Activated CD8-positive, alpha-beta memory T cell treated with anti-CD3 and anti-CD28 coated beads, Interleukin-2, amount 10 ng/mL, durations not matched to agents 7 days and 5 days (primary cell): ENCODE data around the gene FAM174C. TPM values are rescaled to one million over a fixed set of nuclear protein-coding genes. Genes with fewer than 3 reads are reported as not detected.

Source experiments
- ATAC-seq: fragments of 150-1000 bp; cut with Tn5 transposase; one replicate; pipeline ENCODE4 v1.10.0; 2021; ENCODE audit warnings: moderate library complexity
- CTCF ChIA-PET: fragments of 350-600 bp; sonication (Branson Sonifier 250); formaldehyde crosslinking; loops from one replicate; lab custom pipeline; 2021; ENCODE audit warnings: antibody characterized with exemption; lab: Charles Lee
- DNase-seq: peaks from one replicate; pipeline ENCODE4 v3.0.0-alpha.2; 2020
- H3K27ac Mint-ChIP-seq: one replicate; pipeline ENCODE4 v1.8.0; 2021; ENCODE audit warnings: mild to moderate bottlenecking, mixed read lengths
- H3K27me3 Mint-ChIP-seq: one replicate; pipeline ENCODE4 v1.8.0; 2021; ENCODE audit warnings: mixed read lengths
- H3K36me3 Mint-ChIP-seq: one replicate; pipeline ENCODE4 v1.8.0; 2021; ENCODE audit warnings: mild to moderate bottlenecking, mixed read lengths
- H3K4me1 Mint-ChIP-seq: one replicate; pipeline ENCODE4 v1.8.0; 2021; ENCODE audit warnings: mixed read lengths
- H3K4me3 Mint-ChIP-seq: one replicate; pipeline ENCODE4 v1.8.0; 2021; ENCODE audit warnings: mild to moderate bottlenecking, moderate library complexity, mixed read lengths
- H3K9me3 Mint-ChIP-seq: one replicate; pipeline ENCODE4 v1.8.0; 2022; ENCODE audit warnings: low read depth, mixed read lengths
- total RNA-seq, 2 experiments: library from RNA; stranded (reverse); gene quantifications; one replicate each; pipeline ENCODE4 v1.2.3, GENCODE V29; 2021

Gene FAM174C
- total RNA-seq, 2 experiments from 2014 or later = 54.7 to 60.3 TPM

GRCh38 chr19:1256646-1257474, 18.5 kb upstream of the FAM174C start:
- no peak for ATAC-seq
- no peak overlapping the region for H3K4me3 Mint-ChIP-seq

GRCh38 chr19:1257475-1258162, 17.7 kb upstream of the FAM174C start:
- H3K9me3 Mint-ChIP-seq = no peaks in the 10 kb centered on the region
- no peaks in the 10 kb centered on the region for H3K27me3 Mint-ChIP-seq
- DNase-seq (no peak), ATAC-seq (no peak)
- H3K36me3 Mint-ChIP-seq = peaks cover 25% of the 10 kb centered on the region
- CTCF ChIA-PET = interaction anchor here (0.8 to 17.8 kb wide), 4 partner anchors 9 to 15 kb away, joined by 3 to 723 read pairs (median 4); partner anchors contain the start of genes ATP5F1D and CBARP
- peaks cover 51% of the 10 kb centered on the region for H3K4me1 Mint-ChIP-seq
- H3K27ac Mint-ChIP-seq = peak overlapping the region; percentile 95
- peak overlapping the region; percentile 81 for H3K4me3 Mint-ChIP-seq

More at GRCh38 chr19:1256646-1257474, 18.5 kb upstream of the FAM174C start:
- CTCF ChIA-PET = interaction anchor here (0.8 to 17.8 kb wide), 3 partner anchors 9 to 14 kb away, joined by 5 to 723 read pairs (median 88); partner anchors contain the start of genes ATP5F1D, CBARP and CIRBP
- peaks cover 47% of the 10 kb centered on the region for H3K4me1 Mint-ChIP-seq
- peak overlapping the region; percentile 95 for H3K27ac Mint-ChIP-seq
- no peak for DNase-seq
- no peaks in the 10 kb centered on the region for H3K27me3 Mint-ChIP-seq
- H3K36me3 Mint-ChIP-seq = peaks cover 29% of the 10 kb centered on the region
- no peaks in the 10 kb centered on the region for H3K9me3 Mint-ChIP-seq

- no peaks in the 10 kb centered on the region for H3K9me3 Mint-ChIP-seq
- no peak for DNase-seq
- H3K4me1 Mint-ChIP-seq = peaks cover 55% of the 10 kb centered on the region
- CTCF ChIA-PET = interaction anchor here (1.1 to 17.8 kb wide), 3 partner anchors 8 to 16 kb away, joined by 3 to 723 read pairs (median 4); partner anchors contain the start of genes ATP5F1D and CBARP
- ATAC-seq = no peak
- H3K36me3 Mint-ChIP-seq = peaks cover 25% of the 10 kb centered on the region
- no peaks in the 10 kb centered on the region for H3K27me3 Mint-ChIP-seq
- H3K4me3 Mint-ChIP-seq = peak overlapping the region; percentile 81
- peak overlapping the region; percentile 95 for H3K27ac Mint-ChIP-seq
These were observed 17.2 kb upstream of the FAM174C start for GRCh38 chr19:1258163-1258492.

GRCh38 chr19:1258707-1259205, 16.6 kb upstream of the FAM174C start:
- CTCF ChIA-PET = interaction anchor here (0.9 to 17.8 kb wide), 5 partner anchors 8 to 16 kb away, joined by 3 to 723 read pairs (median 4); partner anchors contain the start of genes ATP5F1D, CBARP, CIRBP and FAM174C
- no peaks in the 10 kb centered on the region for H3K27me3 Mint-ChIP-seq
- no peaks in the 10 kb centered on the region for H3K9me3 Mint-ChIP-seq
- H3K36me3 Mint-ChIP-seq = peaks cover 22% of the 10 kb centered on the region
- ATAC-seq (peak; percentile 0), DNase-seq (no peak)
- peak overlapping the region; percentile 81 for H3K4me3 Mint-ChIP-seq
- peaks cover 54% of the 10 kb centered on the region for H3K4me1 Mint-ChIP-seq
- H3K27ac Mint-ChIP-seq = peak overlapping the region; percentile 95

GRCh38 chr19:1259206-1259875, 16.0 kb upstream of the FAM174C start:
- CTCF ChIA-PET = interaction anchor here (0.9 to 17.8 kb wide), 4 partner anchors 10 to 17 kb away, joined by 3 to 723 read pairs (median 4); partner anchors contain the start of genes ATP5F1D, CBARP, CIRBP and FAM174C
- Mint-ChIP-seq H3K4me1 (peaks cover 54% of the 10 kb centered on the region), H3K9me3 (no peaks in the 10 kb centered on the region), H3K4me3 (peak overlapping the region; percentile 81), H3K36me3 (peaks cover 19% of the 10 kb centered on the region), H3K27me3 (no peaks in the 10 kb centered on the region), H3K27ac (peak overlapping the region; percentile 95)
- DNase-seq = peak; percentile 90
- ATAC-seq = peak; percentile 48

GRCh38 chr19:1259876-1260748, 15.2 kb upstream of the FAM174C start:
- peak overlapping the region; percentile 96 for H3K4me3 Mint-ChIP-seq
- no peaks in the 10 kb centered on the region for H3K27me3 Mint-ChIP-seq
- peak; percentile 18 for ATAC-seq
- peaks cover 11% of the 10 kb centered on the region for H3K36me3 Mint-ChIP-seq
- CTCF ChIA-PET = interaction anchor here (0.6 to 17.8 kb wide), 5 partner anchors 9 to 163 kb away, joined by 3 to 723 read pairs (median 4); partner anchors contain the start of genes ATP5F1D, CBARP, CIRBP and FAM174C
- H3K9me3 Mint-ChIP-seq = no peaks in the 10 kb centered on the region
- peak overlapping the region; percentile 95 for H3K27ac Mint-ChIP-seq
- peaks cover 48% of the 10 kb centered on the region for H3K4me1 Mint-ChIP-seq
- peak; percentile 77 for DNase-seq

- peak; percentile 98 for DNase-seq
- CTCF ChIA-PET = interaction anchor here (0.6 to 17.8 kb wide), 4 partner anchors 8 to 164 kb away, joined by 3 to 723 read pairs (median 8); partner anchors contain the start of genes ATP5F1D and CBARP
- peak overlapping the region; percentile 96 for H3K4me3 Mint-ChIP-seq
- peaks cover 53% of the 10 kb centered on the region for H3K4me1 Mint-ChIP-seq
- H3K36me3 Mint-ChIP-seq = peaks cover 7% of the 10 kb centered on the region
- peak; percentile 78 for ATAC-seq
- H3K9me3 Mint-ChIP-seq = no peaks in the 10 kb centered on the region
- H3K27ac Mint-ChIP-seq = peak overlapping the region; percentile 98
- no peaks in the 10 kb centered on the region for H3K27me3 Mint-ChIP-seq
These were observed 14.4 kb upstream of the FAM174C start for GRCh38 chr19:1260749-1261537.

GRCh38 chr19:1261538-1261797, 13.9 kb upstream of the FAM174C start:
- Mint-ChIP-seq H3K27me3 (no peaks in the 10 kb centered on the region), H3K4me1 (peaks cover 53% of the 10 kb centered on the region), H3K4me3 (peak overlapping the region; percentile 96), H3K9me3 (no peaks in the 10 kb centered on the region), H3K27ac (peak overlapping the region; percentile 98), H3K36me3 (peaks cover 7% of the 10 kb centered on the region)
- CTCF ChIA-PET = interaction anchor here (0.8 to 17.8 kb wide), 5 partner anchors 8 to 19 kb away, joined by 3 to 723 read pairs (median 3); partner anchors contain the start of genes ATP5F1D, CBARP and FAM174C
- DNase-seq (no peak), ATAC-seq (no peak)

- no peak for ATAC-seq
- H3K4me1 Mint-ChIP-seq = peaks cover 53% of the 10 kb centered on the region
These were observed 13.3 kb upstream of the FAM174C start for GRCh38 chr19:1261798-1262622.

GRCh38 chr19:1262623-1263123, 12.7 kb upstream of the FAM174C start:
- Mint-ChIP-seq H3K4me1 (peaks cover 56% of the 10 kb centered on the region), H3K9me3 (no peaks in the 10 kb centered on the region)
- ATAC-seq = no peak

More at GRCh38 chr19:1261798-1262622, 13.3 kb upstream of the FAM174C start:
- Mint-ChIP-seq H3K27ac (peak overlapping the region; percentile 98), H3K36me3 (peaks cover 7% of the 10 kb centered on the region), H3K27me3 (no peaks in the 10 kb centered on the region), H3K9me3 (no peaks in the 10 kb centered on the region), H3K4me3 (peak overlapping the region; percentile 96)
- CTCF ChIA-PET = interaction anchor here (0.8 to 17.8 kb wide), 5 partner anchors 9 to 19 kb away, joined by 3 to 723 read pairs (median 3); partner anchors contain the start of genes ATP5F1D, CBARP and FAM174C
- DNase-seq = no peak

More at GRCh38 chr19:1262623-1263123, 12.7 kb upstream of the FAM174C start:
- CTCF ChIA-PET = interaction anchor here (1.5 to 17.8 kb wide), 3 partner anchors 9 to 20 kb away, joined by 3 to 723 read pairs (median 12); partner anchors contain the start of genes ATP5F1D and CBARP
- Mint-ChIP-seq H3K27ac (peak overlapping the region; percentile 79), H3K27me3 (peaks cover 2% of the 10 kb centered on the region), H3K36me3 (peaks cover 3% of the 10 kb centered on the region), H3K4me3 (peak overlapping the region; percentile 36)
- no peak for DNase-seq
